Keratinocyte (primary cell): ENCODE results near the gene THRB. TPM values are rescaled to one million over a fixed set of nuclear protein-coding genes. Genes with fewer than 3 reads are reported as not detected.

Experiments
- DNase-seq: peaks from one replicate; pipeline ENCODE4 v3.0.0-alpha.2; 2011; ENCODE audit warnings: low read depth, missing footprints, low spot score
- FAIRE-seq: peaks from 2 replicates; lab custom pipeline; 2011; peaks lifted over from hg19 to GRCh38; lab: Jason Lieb, UNC
- H2AFZ ChIP-seq: 2 replicates; pipeline ENCODE4 v1.6.0; 2012; ENCODE audit warnings: low read length, control low read depth, inconsistent platforms; ENCODE audit not compliant: control insufficient read depth
- H3K27ac ChIP-seq: 2 replicates; pipeline ENCODE4 v1.5.1; 2011; ENCODE audit warnings: low read length; ENCODE audit not compliant: control insufficient read depth, insufficient read depth
- H3K27me3 ChIP-seq: 3 replicates; pipeline ENCODE4 v1.6.0; 2011; ENCODE audit warnings: low read length; ENCODE audit not compliant: control insufficient read depth, insufficient read depth; ENCODE audit errors: extremely low read depth
- H3K36me3 ChIP-seq, 2 experiments: 2 replicates in 1 of 2; 3 replicates in 1 of 2; pipeline ENCODE4 v1.5.1; 2011; ENCODE audit warnings: low read length in 2 of 2, mild to moderate bottlenecking in 1 of 2; ENCODE audit not compliant: control insufficient read depth in 2 of 2, insufficient read depth in 2 of 2; ENCODE audit errors: extremely low read depth in 1 of 2
- H3K4me1 ChIP-seq: 3 replicates; pipeline ENCODE4 v1.5.1; 2011; ENCODE audit warnings: low read length; ENCODE audit not compliant: control insufficient read depth, insufficient read depth; ENCODE audit errors: extremely low read depth
- H3K4me2 ChIP-seq: 3 replicates; pipeline ENCODE4 v1.6.0; 2011; ENCODE audit warnings: low read depth, low read length; ENCODE audit not compliant: control insufficient read depth, insufficient read depth; ENCODE audit errors: extremely low read depth
- H3K4me3 ChIP-seq, 3 experiments: fragments of 200-600 bp in 1 of 3; sonication (generic) in 1 of 3; 2 replicates in 2 of 3; 3 replicates in 1 of 3; pipeline ENCODE4 v1.5.1; 2011 to 2016; ENCODE audit warnings: low read length in 3 of 3, mild to moderate bottlenecking in 3 of 3, control low read depth in 2 of 3, inconsistent platforms in 1 of 3, low read depth in 1 of 3, mixed read lengths in 1 of 3, mixed run types in 1 of 3, moderate library complexity in 1 of 3; ENCODE audit not compliant: control insufficient read depth in 2 of 3, insufficient read depth in 2 of 3; ENCODE audit errors: extremely low read depth in 1 of 3
- H3K79me2 ChIP-seq: 2 replicates; pipeline ENCODE4 v1.6.0; 2012; ENCODE audit warnings: low read length; ENCODE audit not compliant: control insufficient read depth, insufficient read depth
- H3K9ac ChIP-seq: 3 replicates; pipeline ENCODE4 v1.6.0; 2011; ENCODE audit warnings: low read length; ENCODE audit not compliant: control insufficient read depth, insufficient read depth; ENCODE audit errors: extremely low read depth
- H3K9me1 ChIP-seq: 3 replicates; pipeline ENCODE4 v1.6.0; 2011; ENCODE audit warnings: low read length; ENCODE audit not compliant: control insufficient read depth, insufficient read depth; ENCODE audit errors: extremely low read depth
- H3K9me3 ChIP-seq: 2 replicates; pipeline ENCODE4 v1.5.1; 2012; ENCODE audit warnings: low read depth, low read length; ENCODE audit not compliant: control insufficient read depth
- H4K20me1 ChIP-seq: 3 replicates; pipeline ENCODE4 v1.6.0; 2011; ENCODE audit warnings: low read length; ENCODE audit not compliant: control insufficient read depth, insufficient read depth; ENCODE audit errors: extremely low read depth
- EZH2 ChIP-seq: IDR thresholded peaks from one replicate; pipeline ENCODE4 v1.6.1; 2012; ENCODE audit warnings: inconsistent platforms, mild to moderate bottlenecking, low read length, moderate library complexity
- dilution Hi-C: fragments of 300-500 bp; cut with MboI; formaldehyde crosslinking; loops from one replicate; pipeline ENCODE4 v1.7.0; 2020; ENCODE audit warnings: low sequenced_read_pairs; ENCODE audit not compliant: extremely low pct_ligation_motif_present
- polyA plus RNA-seq, 5 experiments: library from polyadenylated mRNA; depleted of rRNA in 3 of 5; stranded (reverse) in 3 of 5; stranded (forward) in 1 of 5; unstranded in 1 of 5; fragments of >200 nt; gene quantifications; 1 replicate in 1 of 5; 2 replicates in 3 of 5; 3 replicates in 1 of 5; pipeline versions ENCODE4 v1.2.1 to v1.2.3, GENCODE V29; 2011 to 2012; ENCODE audit warnings: missing spikeins in 2 of 5, low read depth in 1 of 5, low replicate concordance in 1 of 5
- TF ChIP-seq, protein P1 (sequence below), 3 experiments: IDR thresholded peaks in 1 of 3; conservative IDR thresholded peaks in 1 of 3; optimal IDR thresholded peaks in 1 of 3; 2 replicates in 2 of 3; 3 replicates in 1 of 3; pipeline versions ENCODE3 to v1.5.1; 2011; ENCODE audit warnings: low read length in 3 of 3, mild to moderate bottlenecking in 3 of 3, moderate library complexity in 2 of 3, control low read depth in 1 of 3, inconsistent platforms in 1 of 3; ENCODE audit not compliant: insufficient read depth in 2 of 3; ENCODE audit errors: extremely low read depth in 1 of 3

The THRB gene
- polyA plus RNA-seq, 1 donor (not counting 4 experiments of a cell fraction or from before 2014, with no cell fraction given), result 2.6 TPM

DNA sequence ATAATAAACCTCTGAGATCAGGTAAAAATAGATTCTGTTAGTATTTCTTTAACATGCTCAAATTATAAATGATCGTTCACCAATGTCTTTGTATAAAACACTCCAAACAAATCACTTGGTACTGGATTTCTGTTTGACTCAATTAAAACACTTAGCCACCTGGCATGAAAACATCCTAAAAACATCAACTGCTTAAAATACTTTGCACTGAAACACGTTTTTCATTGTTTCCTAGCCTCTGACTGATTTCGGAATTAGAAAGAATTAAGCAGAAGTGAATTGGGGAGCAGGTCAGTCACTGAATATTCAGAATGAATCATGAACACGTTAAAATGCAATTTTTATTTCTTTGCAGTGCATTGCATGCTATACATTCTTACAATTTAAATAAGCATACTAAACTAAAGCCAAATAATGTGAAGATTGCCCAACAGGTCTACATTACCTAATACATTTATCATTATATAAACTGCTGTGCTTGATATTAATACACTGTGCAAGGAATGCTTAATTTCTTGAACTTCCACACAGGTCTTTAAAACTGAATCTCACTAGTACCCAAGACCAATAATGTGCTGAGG, 1.6 kb downstream of the THRB start:
- FAIRE-seq, result no peak
- Histone ChIP-seq H3K4me3 (no peak overlapping the region), H4K20me1 (no peaks in the 10 kb centered on the region), H2AFZ (no peak overlapping the region), H3K9me1 (no peaks in the 10 kb centered on the region), H3K36me3 (no peaks in the 10 kb centered on the region), H3K27me3 (peaks cover 5% of the 10 kb centered on the region), H3K79me2 (no peaks in the 10 kb centered on the region), H3K9me3 (no peaks in the 10 kb centered on the region), H3K9ac (no peak overlapping the region), H3K4me2 (no peak overlapping the region), H3K27ac (no peak overlapping the region), H3K4me1 (peaks cover 2% of the 10 kb centered on the region)
- dilution Hi-C loops, result no loop called here
- DNase-seq, result no peak
- TF ChIP-seq EZH2, result no peak

DNA sequence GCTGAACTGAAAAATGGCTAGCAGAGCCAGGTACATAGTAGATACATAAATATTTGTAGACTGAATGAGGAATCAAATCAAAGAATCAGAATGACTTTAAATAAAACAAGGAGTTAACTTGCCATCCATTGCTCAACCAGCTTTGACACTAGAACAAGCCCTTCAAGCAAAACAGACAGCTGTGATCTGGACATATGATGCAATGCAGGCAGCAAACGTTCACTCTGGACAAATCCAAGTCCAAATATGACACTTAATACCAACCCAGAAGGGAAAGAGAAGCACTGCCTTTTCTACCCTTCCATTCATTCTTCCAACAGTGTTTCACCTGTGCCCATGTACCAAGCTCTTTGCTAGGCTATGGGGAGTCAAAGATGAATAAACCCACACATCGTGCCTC, 4.5 kb downstream of the THRB start:
- peaks cover 9% of the 10 kb centered on the region for H3K4me1 ChIP-seq
- no peaks in the 10 kb centered on the region for H4K20me1 ChIP-seq
- H3K27me3 ChIP-seq, result peaks cover 5% of the 10 kb centered on the region
- no peak overlapping the region for H2AFZ ChIP-seq
- H3K4me3 ChIP-seq, result no peak overlapping the region
- no peaks in the 10 kb centered on the region for H3K9me1 ChIP-seq
- DNase-seq, result no peak
- dilution Hi-C loops, result no loop called here
- FAIRE-seq, result no peak
- H3K4me2 ChIP-seq, result no peak overlapping the region
- H3K9ac ChIP-seq, result no peak overlapping the region
- H3K27ac ChIP-seq, result no peak overlapping the region
- TF ChIP-seq, protein P1, sequence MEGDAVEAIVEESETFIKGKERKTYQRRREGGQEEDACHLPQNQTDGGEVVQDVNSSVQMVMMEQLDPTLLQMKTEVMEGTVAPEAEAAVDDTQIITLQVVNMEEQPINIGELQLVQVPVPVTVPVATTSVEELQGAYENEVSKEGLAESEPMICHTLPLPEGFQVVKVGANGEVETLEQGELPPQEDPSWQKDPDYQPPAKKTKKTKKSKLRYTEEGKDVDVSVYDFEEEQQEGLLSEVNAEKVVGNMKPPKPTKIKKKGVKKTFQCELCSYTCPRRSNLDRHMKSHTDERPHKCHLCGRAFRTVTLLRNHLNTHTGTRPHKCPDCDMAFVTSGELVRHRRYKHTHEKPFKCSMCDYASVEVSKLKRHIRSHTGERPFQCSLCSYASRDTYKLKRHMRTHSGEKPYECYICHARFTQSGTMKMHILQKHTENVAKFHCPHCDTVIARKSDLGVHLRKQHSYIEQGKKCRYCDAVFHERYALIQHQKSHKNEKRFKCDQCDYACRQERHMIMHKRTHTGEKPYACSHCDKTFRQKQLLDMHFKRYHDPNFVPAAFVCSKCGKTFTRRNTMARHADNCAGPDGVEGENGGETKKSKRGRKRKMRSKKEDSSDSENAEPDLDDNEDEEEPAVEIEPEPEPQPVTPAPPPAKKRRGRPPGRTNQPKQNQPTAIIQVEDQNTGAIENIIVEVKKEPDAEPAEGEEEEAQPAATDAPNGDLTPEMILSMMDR (optimal IDR thresholded peaks at IDR 0.05 in 1 of 3, IDR thresholded peaks at IDR 0.05 in 1 of 3, conservative IDR thresholded peaks at IDR 0.05 in 1 of 3; ENCODE audit: extremely low read depth in 1 of 3, insufficient read depth in 2 of 3, low read length in 3 of 3), result no peak
- TF ChIP-seq EZH2, result no peak
- H3K36me3 ChIP-seq, result no peaks in the 10 kb centered on the region
- no peaks in the 10 kb centered on the region for H3K79me2 ChIP-seq
- H3K9me3 ChIP-seq, result no peaks in the 10 kb centered on the region
